ENCODE measurements around the gene GRK1.

GRK1 gene

DNA sequence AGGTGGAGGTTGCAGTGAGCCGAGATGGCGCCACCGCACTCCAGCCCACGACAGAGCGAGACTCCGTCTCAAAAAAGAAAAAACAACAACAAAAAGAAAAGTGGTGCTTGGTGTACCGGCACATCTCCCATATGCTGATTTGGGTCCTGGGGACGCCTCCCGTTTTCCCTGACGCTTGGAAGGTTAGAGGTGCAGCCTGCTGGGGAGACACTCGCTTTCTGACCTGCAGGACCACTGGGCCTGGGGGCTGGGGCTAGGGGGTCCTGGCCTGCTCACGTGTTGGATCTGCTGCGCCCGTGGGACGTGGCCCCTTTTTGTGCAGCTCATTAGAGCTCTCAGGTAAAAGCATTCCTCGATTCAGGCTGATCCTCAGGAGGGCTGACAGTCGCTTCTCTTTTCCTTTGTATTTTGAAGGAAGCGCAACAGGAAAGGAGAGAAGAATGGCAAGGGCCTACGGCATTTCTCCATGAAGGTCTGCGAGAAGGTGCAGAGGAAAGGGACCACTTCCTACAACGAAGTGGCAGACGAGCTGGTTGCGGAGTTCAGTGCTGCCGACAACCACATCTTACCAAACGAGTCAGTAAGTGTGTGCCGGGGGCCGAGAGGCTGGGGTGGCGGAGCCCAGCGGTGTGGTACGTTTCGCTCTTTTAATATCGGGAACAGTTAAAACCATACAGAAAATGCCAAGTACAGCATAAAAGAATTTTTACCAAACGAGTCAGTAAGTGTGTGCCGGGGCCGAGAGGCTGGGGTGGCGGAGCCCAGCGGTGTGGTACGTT is 34.1 kb upstream of the GRK1 start:
- DNase-seq: no peak

- DNase-seq: no peak
These were observed 33.5 kb upstream of the GRK1 start for GRCh38 chr13:113633485-113633873.

- no peak for DNase-seq
These were observed 32.6 kb upstream of the GRK1 start for GRCh38 chr13:113634279-113635047.

DNA sequence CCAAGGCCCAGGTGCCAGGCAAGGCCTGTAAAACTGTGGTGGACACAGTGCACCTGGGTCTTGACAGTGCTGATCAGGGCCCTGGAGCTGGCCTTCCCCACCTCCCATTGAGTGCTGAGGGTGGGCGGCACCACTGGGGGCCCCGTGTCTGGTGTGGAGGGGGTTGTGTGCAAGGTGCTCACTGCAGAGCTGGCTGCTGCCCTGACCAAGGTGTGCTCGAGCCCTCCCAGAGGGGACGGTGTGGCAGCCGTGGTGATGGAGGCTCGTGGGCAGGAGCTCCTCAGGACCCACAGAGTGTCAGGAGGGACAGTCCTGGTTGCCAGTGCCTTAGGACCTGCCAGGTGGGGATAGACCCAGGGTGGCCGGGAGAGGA is 32.0 kb upstream of the GRK1 start:
- no peak for DNase-seq

DNA sequence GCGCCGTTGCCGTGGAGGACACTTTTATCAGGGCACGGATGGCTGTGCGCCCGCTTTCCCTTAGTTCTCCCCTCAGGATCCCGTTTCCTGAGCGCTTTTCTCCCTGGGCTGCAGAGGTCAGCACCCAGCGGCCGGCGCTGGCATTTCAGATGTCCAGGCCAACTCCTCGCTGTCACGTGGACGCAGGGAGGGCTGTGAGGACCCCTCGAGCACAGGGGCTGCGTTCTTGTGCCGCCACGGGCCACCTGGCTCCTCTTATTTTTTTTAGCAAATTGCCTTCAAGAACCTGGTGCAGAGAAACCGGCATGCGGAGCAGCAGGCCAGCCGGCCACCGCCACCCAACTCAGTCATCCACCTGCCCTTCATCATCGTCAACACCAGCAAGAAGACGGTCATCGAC is 31.3 kb upstream of the GRK1 start:
- no peak for DNase-seq

DNA sequence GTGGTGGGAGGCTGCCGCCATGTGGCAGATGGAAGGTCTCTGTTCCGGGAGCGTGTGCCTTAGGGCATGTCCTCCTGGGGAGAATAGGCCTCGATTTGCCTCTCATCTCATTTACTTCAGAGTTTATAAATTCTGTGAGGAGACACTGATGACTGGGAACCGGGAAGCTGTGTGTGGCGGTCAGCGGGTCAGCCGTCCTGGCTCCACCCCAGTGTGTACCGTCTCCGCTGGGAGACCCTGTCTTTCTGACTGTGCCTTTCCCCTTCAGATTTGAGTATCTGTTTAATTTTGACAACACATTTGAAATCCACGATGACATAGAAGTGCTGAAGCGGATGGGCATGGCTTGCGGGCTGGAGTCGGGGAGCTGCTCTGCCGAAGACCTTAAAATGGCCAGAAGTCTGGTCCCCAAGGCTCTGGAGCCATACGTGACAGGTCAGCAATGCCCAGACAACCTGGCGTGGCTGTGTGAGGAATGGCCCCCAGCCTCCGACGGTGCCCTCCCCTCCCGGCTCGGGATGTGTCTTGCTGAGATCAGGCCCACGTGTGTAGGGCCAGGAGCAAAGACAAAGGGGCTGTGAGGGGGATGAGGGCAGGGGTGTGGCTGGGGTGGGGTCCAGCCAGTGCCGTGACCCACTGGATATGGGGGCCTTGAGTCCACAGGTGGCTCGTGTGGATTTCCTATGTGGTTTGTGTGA is 30.6 kb upstream of the GRK1 start:
- no peak for DNase-seq

DNA sequence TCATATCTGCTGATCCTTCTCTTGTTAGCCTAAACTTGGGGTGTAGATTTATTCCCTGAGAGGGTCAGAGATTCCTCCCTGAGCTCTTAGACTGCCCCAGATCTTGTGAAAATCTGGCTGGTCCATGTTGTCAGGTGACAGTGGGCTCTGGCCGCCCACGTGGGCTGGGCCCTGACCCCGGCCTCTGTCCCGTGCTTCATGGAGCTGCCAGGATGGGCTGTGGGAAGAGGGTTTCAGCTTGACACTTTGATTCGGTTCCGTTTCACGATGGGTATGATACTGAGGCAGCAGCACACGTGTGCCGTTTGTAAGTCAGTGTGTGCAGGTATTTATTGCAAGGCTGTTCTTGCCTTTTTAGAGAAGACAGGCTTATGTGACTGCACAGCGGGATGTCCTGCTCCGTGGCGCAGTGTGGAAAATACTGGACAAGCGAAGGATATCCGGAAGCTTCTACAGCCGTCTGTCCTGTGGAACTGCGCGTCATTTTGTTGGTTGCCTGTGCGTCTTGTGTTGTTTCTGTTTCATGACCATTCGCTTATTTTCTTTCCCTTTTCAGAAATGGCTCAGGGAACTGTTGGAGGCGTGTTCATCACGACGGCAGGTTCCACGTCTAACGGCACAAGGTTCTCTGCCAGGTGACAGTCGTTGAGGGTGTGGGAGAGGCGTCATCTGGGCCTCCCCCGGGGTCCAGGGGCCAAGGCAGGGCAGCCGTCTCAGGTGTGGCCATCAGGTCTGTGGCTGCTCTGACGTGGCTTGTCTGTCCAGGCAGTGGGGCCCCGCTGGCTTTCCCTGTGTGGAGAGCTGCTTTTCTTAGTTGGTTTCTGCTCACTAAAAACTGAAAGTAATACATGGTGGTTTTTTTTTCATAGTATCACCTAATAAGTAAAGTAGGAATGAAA is 29.5 kb upstream of the GRK1 start:
- no peak for DNase-seq

DNA sequence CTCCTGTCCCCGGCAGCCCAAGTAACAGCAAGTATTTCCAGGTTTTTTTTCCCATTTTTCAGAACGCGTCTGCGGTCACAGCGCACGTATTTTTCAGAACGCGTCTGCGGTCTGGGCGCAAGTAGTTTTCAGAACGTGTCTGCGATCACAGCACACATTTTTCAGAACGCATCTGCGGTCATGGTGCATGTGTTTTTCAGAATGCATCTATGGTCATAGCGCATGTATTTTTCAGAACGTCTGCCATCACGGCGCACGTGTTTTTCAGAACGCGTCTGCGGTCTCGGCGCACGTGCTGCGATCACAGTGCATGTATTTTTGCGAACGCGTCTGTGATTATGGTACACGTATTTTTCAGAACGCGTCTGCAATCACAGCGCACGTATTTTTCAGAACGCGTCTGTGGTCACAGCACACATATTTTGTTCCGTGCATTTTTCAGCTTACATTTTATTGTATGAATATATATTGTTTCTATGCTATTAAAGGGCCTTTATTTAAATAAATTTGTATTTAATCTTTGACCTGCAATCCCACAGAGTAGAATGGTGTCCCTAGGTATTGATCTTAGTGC is 28.8 kb upstream of the GRK1 start:
- DNase-seq: no peak

- DNase-seq: no peak
These were observed 28.2 kb upstream of the GRK1 start for GRCh38 chr13:113638806-113639205.

DNA sequence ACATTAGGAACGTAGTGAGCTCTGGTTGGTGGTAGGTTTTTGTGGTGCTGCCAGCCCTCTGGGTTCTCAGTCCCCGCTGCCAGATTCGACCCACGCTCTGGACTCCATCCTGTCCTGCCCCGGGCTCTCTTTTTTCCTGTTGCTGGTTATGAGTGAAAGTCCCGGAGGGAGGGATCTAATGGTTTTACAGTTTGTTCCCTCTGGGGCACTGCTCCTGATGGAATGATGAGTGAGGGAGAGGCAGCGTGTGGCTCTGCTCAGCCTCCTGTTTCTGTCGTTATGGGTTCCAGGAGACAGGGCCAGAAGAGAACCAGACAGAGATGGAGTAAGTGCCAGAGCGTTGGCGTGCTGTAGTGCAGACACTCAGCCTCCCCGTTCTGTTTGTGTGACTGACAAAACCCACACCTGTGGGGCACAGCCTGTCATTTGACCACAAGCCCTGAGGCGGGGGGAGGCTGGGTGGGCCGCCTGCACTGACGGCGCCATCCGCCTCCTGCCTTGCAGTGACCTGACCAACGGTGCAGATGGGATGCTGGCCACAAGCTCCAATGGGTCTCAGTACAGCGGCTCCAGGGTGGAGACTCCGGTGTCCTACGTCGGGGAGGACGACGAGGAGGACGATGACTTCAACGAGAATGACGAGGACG is 27.3 kb upstream of the GRK1 start:
- no peak for DNase-seq

- DNase-seq: no peak
These were observed 25.6 kb upstream of the GRK1 start for GRCh38 chr13:113641426-113641825.

DNA sequence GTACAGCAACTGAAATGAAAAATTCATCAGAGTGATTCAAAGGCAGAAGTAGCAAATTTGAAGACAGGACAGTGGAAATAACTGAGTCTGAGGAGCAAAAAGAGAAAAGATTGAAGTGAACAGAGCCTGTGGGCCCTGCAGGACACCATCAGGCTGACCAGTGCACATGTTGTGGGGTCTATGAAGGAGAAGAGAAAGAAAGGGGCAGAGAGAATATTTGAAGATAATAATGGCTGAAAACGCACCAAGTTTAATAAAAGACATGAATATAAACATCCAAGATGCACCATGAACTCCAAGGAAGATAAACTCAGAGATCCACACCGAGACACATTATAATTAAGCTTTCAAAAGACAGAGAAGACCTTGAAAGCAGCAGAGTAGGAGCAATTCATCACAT is 24.5 kb upstream of the GRK1 start:
- no peak for DNase-seq

- no peak for DNase-seq
These were observed 23.4 kb upstream of the GRK1 start for GRCh38 chr13:113643593-113643992.

GRCh38 chr13:113644800-113645199 is 22.2 kb upstream of the GRK1 start:
- no peak for DNase-seq

GRCh38 chr13:113645329-113645728 is 21.7 kb upstream of the GRK1 start:
- no peak for DNase-seq

GRCh38 chr13:113646376-113646775 is 20.6 kb upstream of the GRK1 start:
- no peak for DNase-seq

- DNase-seq: no peak
These were observed 20.1 kb upstream of the GRK1 start for GRCh38 chr13:113646921-113647340.

- no peak for DNase-seq
These were observed 19.4 kb upstream of the GRK1 start for GRCh38 chr13:113647351-113648215.

DNA sequence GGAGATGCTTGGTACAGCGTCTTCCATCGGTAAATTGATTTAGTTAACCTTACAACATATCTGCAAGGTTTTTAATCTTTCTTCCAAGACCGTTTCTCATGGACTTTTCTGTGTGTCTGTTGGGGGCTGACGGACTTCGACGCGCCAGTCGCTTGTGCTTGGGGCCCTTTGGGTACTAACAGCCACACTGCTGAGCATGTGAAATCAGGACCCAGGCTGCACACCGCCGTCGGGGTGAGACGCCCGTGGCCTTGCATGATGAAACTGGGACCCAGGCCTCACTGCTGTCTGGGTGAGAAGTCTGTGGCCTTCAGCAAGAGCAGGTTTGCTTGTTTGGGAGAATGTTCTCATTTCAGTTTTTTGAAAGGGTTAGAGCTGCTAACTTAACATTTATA is 18.8 kb upstream of the GRK1 start:
- no peak for DNase-seq

DNA sequence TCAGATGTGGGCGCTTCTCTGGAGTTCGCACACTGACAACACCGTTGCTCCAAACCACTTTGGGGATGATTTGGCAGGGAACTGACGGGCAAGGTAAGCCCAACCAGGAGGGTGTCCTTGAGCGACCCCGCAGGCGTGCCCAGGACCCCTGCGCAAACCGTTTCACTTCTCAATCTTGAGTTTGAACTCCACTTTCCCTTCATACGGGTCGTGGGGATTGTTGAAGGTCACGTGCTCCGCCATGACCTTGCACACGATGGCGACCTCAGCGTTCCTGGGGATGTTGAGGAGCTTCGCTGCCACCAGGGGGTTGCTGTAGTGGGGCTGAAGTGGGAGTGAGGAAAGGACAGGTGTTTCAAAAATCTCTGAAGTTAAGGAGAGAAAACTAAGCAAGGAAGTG is 17.8 kb upstream of the GRK1 start:
- no peak for DNase-seq

DNA sequence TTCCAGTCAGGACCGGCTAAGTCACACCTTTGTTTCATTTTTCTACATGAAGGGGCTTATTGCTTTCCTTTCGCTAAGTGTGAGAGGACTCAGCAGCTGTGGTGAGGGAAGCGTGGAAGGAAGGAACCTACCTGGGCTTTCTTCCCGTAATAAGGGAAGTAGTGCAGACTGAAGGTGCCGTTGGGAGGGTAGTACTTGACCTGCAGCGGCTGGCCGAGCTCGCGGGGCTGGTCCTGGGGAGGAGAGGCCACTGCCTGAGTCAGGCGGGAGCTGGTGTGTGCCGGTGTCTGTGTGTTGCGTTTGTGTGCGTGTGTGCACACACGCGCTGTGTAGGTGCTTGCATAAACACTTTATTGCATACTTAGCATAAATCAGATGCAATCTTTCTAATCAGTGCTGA is 16.7 kb upstream of the GRK1 start:
- DNase-seq: no peak
